ENCODE results near the gene SLC41A2. TPM values are rescaled to one million over a fixed set of nuclear protein-coding genes. Genes with fewer than 3 reads are reported as not detected.

Gene SLC41A2
- total and polyA plus RNA-seq, 2 of the 4 experiments (the other 2 are of a cell fraction), result 1.5 to 6.8 TPM

- TF ChIP-seq ELK1 (IDR thresholded peaks at IDR 0.05; ENCODE audit: borderline replicate concordance, low read depth, low read length) (no peak), MAFK (IDR thresholded peaks at IDR 0.05; ENCODE audit: low read depth, low read length) (no peak), CEBPB (IDR thresholded peaks at IDR 0.05; ENCODE audit: low read depth, low read length) (no peak), BHLHE40 (IDR thresholded peaks at IDR 0.05; ENCODE audit: low read depth, low read length) (no peak), RAD21 (IDR thresholded peaks at IDR 0.05; ENCODE audit: low read length) (no peak), USF2 (IDR thresholded peaks at IDR 0.05; ENCODE audit: low read depth, low read length) (no peak), CHD1 (IDR thresholded peaks at IDR 0.05; ENCODE audit: low read depth, low read length) (no peak), CTCF (conservative IDR thresholded peaks at IDR 0.05; ENCODE audit: low read depth, low read length) (no peak), NFE2L2 (IDR thresholded peaks at IDR 0.05; ENCODE audit: low read depth, low read length) (no peak)
- CTCF ChIA-PET, result no interaction called here
- no peak for ATAC-seq (ENCODE audit: low read depth)
Measured at GRCh38 chr12:104963757-104964156, 5.7 kb upstream of the SLC41A2 start.

More at GRCh38 chr12:104963757-104964156, 5.7 kb upstream of the SLC41A2 start:
- no peak overlapping the region for H4K91ac ChIP-seq (ENCODE audit: insufficient read depth, low read depth, low read length)
- in situ Hi-C loops (cut with MboI; ENCODE audit: low sequenced_read_pairs), result no loop called here
- H3K9ac ChIP-seq (ENCODE audit: low read depth, low read length), result no peak overlapping the region
- no TSS peak for BruUV-seq (replicated peaks)
- intact Hi-C loops (cut with micrococcal nuclease), result no loop called here
- no peak overlapping the region for H3K23ac ChIP-seq (ENCODE audit: low read depth, low read length)
- no peak overlapping the region for H3K4ac ChIP-seq (ENCODE audit: low read depth, low read length)
- peaks cover 10% of the 10 kb centered on the region for H3K4me1 ChIP-seq (ENCODE audit: control insufficient read depth, insufficient read depth, low read length)
- no peaks in the 10 kb centered on the region for H3K36me3 ChIP-seq (ENCODE audit: control insufficient read depth, insufficient read depth, low read length)
- no peak overlapping the region for H3K56ac ChIP-seq (ENCODE audit: extremely low read depth, insufficient read depth, low read length)
- H2BK120ac ChIP-seq (ENCODE audit: low read depth, low read length), result no peak overlapping the region
- DNase-seq, result no peak
- H3K27me3 ChIP-seq (ENCODE audit: control insufficient read depth, insufficient read depth, low read length), result peaks cover 23% of the 10 kb centered on the region
- POLR2A ChIA-PET (ENCODE audit: unreplicated experiment), result no interaction called here
- H3K18ac ChIP-seq (ENCODE audit: low read depth, low read length), result no peak overlapping the region
- dilution Hi-C loops (cut with HindIII; ENCODE audit: low sequenced_read_pairs, unreplicated experiment), result no loop called here
- H3K4me2 ChIP-seq (ENCODE audit: low read depth, low read length), result no peak overlapping the region
- WGBS, 2 experiments (ENCODE audit: extremely low coverage in 2 of 2, insufficient read length in 1 of 2), result no CpG with 5 or more reads among the region's 6 CpGs
- H3K9me3 ChIP-seq (ENCODE audit: control insufficient read depth, insufficient read depth, low read length), result peaks cover 4% of the 10 kb centered on the region; the same call in 1 of the 2 replicates
- H2AK5ac ChIP-seq (ENCODE audit: low read depth, low read length), result no peak overlapping the region
- no peaks in the 10 kb centered on the region for H3K79me1 ChIP-seq (ENCODE audit: low read depth in 1 of 2, low read length in 2 of 2)
- H3K4me3 ChIP-seq (ENCODE audit: insufficient read depth, low read depth, low read length), result no peak overlapping the region
- H3K9me1 ChIP-seq (ENCODE audit: insufficient read depth, low read length), result no peaks in the 10 kb centered on the region
- no peak overlapping the region for H2BK20ac ChIP-seq (ENCODE audit: low read depth, low read length)
- no peak overlapping the region for H3K27ac ChIP-seq (ENCODE audit: insufficient read depth, low read length)
- no peak overlapping the region for H2AK9ac ChIP-seq (replicated peaks; ENCODE audit: low read depth, low read length, poor library complexity)
- H4K20me1 ChIP-seq (ENCODE audit: insufficient read depth, low read length), result no peaks in the 10 kb centered on the region
- H4K8ac ChIP-seq (ENCODE audit: low read depth in 2 of 2, low read length in 2 of 2), result no peak overlapping the region
- H2BK15ac ChIP-seq (ENCODE audit: low read depth, low read length), result no peak overlapping the region
- H3K14ac ChIP-seq (replicated peaks; ENCODE audit: low read depth, low read length), result no peak overlapping the region
- H4K5ac ChIP-seq (ENCODE audit: low read depth, low read length), result no peak overlapping the region
- H2BK5ac ChIP-seq (ENCODE audit: low read depth, low read length, poor library complexity, severe bottlenecking), result no peak overlapping the region
- H2AFZ ChIP-seq (replicated peaks; ENCODE audit: low read length, poor library complexity), result no peak overlapping the region
